Panc1 (cell line): ENCODE data around the gene CFAP58. TPM values are rescaled to one million over a fixed set of nuclear protein-coding genes. Genes with fewer than 3 reads are reported as not detected.

ENCODE experiments used
- ATAC-seq: fragments of 200-7000 bp; cut with Tn5 transposase; 2 replicates; pipeline ENCODE4 v1.9.1; 2020; ENCODE audit warnings: mild to moderate bottlenecking, moderate library complexity
- BruUV-seq: library from RNA; stranded (reverse); fragments of 400-500 nt; replicated peaks from 2 replicates; lab custom pipeline; 2021; lab: Mats Ljungman, UMichigan
- CTCF ChIA-PET: fragments of 300-600 bp; sonication (Branson Sonifier 250); formaldehyde crosslinking; loops from one replicate; lab custom pipeline; 2022; ENCODE audit warnings: antibody characterized with exemption; lab: Charles Lee
- POLR2A ChIA-PET: fragments of 300-600 bp; sonication (Branson Sonifier 250); formaldehyde crosslinking; loops from one replicate; lab custom pipeline; 2022; ENCODE audit warnings: antibody characterized with exemption; lab: Charles Lee
- DNase-seq: peaks from one replicate; pipeline ENCODE4 v3.0.0-alpha.2; 2010; ENCODE audit warnings: low read depth, low spot score
- H3K27ac ChIP-seq: 2 replicates; pipeline ENCODE4 v1.5.1; 2011; ENCODE audit warnings: mild to moderate bottlenecking, low read length, inconsistent platforms
- H3K27me3 ChIP-seq: fragments of 200-500 bp; sonication (Bioruptor generic); 2 replicates; pipeline ENCODE4 v1.6.0; 2014; ENCODE audit warnings: low read length, inconsistent platforms; ENCODE audit not compliant: control insufficient read depth, insufficient read depth
- H3K36me3 ChIP-seq: fragments of 200-500 bp; sonication (Bioruptor generic); 2 replicates; pipeline ENCODE4 v1.5.1; 2014; ENCODE audit warnings: inconsistent platforms, mild to moderate bottlenecking, low read length, moderate library complexity; ENCODE audit not compliant: control insufficient read depth, insufficient read depth
- H3K4me1 ChIP-seq: 2 replicates; pipeline ENCODE4 v1.5.1; 2011; ENCODE audit warnings: inconsistent platforms, mild to moderate bottlenecking, low read length, moderate library complexity; ENCODE audit not compliant: control insufficient read depth, insufficient read depth
- H3K4me3 ChIP-seq, 2 experiments: 2 replicates each; pipeline ENCODE4 v1.5.1; 2011 to 2012; ENCODE audit warnings: low read depth in 2 of 2, low read length in 2 of 2, mild to moderate bottlenecking in 2 of 2, inconsistent platforms in 1 of 2, moderate library complexity in 1 of 2
- H3K9me3 ChIP-seq: fragments of 200-500 bp; sonication (Bioruptor generic); 2 replicates; pipeline ENCODE4 v1.5.1; 2014; ENCODE audit warnings: low read depth, mild to moderate bottlenecking, inconsistent platforms, low read length, moderate library complexity; ENCODE audit not compliant: control insufficient read depth, insufficient read depth
- POLR2AphosphoS5 ChIP-seq: IDR thresholded peaks from 2 replicates; pipeline ENCODE4 v1.6.1; 2012; ENCODE audit warnings: mild to moderate bottlenecking, low read depth, low read length, moderate library complexity
- SIN3A ChIP-seq: IDR thresholded peaks from 2 replicates; pipeline ENCODE4 v1.6.1; 2012; ENCODE audit warnings: low read depth, mild to moderate bottlenecking, low read length, moderate library complexity, borderline replicate concordance; ENCODE audit not compliant: insufficient read depth
- TCF7L2 ChIP-seq: IDR thresholded peaks from 2 replicates; pipeline ENCODE4 v1.6.1; 2011; ENCODE audit warnings: mild to moderate bottlenecking, low read depth, low read length, inconsistent platforms
- in situ Hi-C: cut with HindIII; loops from 2 replicates; pipeline ENCODE4 v1.10.0; 2016; ENCODE audit warnings: low sequenced_read_pairs, low pct_unique_long_range_greater_than_20kb
- intact Hi-C: fragments of 100-400 bp; cut with micrococcal nuclease; formaldehyde crosslinking; loops from one replicate; pipeline ENCODE4 v1.10.0; 2022; ENCODE audit not compliant: unreplicated experiment
- total RNA-seq: library from RNA; stranded (reverse); gene quantifications from one replicate; pipeline ENCODE4 v1.2.1, GENCODE V29; 2021; ENCODE audit not compliant: unreplicated experiment
- TF ChIP-seq, protein P1 (sequence below): fragments of 450-650 bp; IDR thresholded peaks from 2 replicates; pipeline ENCODE4 v1.5.1; 2017; ENCODE audit warnings: mild to moderate bottlenecking
- TF ChIP-seq, protein P2 (sequence below), 2 experiments: IDR thresholded peaks; 2 replicates each; pipeline ENCODE4 v1.6.1; 2011 to 2012; ENCODE audit warnings: low read depth in 2 of 2, control low read depth in 1 of 2, low read length in 1 of 2, mild to moderate bottlenecking in 1 of 2, moderate library complexity in 1 of 2; ENCODE audit not compliant: insufficient read depth in 1 of 2

CFAP58 gene
- total RNA-seq, 1 experiment from 2014 or later = 2.0 TPM

DNA sequence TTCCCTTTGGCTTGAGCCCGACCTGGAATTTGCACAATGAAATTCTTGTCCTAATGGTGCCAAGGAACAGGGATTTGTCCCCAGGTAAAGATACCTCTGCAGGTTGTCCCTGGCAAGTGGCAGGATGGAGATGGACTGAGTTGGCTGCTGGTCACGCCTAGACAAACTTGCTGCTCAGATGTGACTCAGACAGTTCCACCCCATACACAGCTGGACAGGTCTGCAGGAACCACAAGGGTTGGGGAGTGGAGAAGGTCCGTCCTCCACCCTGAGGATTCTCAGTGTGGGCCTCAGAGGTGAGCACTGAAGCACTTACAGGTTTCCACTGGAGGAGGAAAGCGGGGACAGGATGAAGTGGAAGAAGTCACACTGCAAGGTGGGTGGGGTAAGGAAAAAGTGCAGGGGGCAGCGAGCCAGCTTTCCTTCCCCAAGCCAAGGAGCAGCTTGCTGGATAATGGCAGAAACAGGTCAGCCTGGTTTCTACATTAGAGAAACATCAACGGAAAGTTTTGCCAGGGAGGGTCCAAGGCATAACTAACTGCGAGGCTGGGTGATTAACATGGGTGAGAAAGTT lies 35.8 kb upstream of the CFAP58 start:
- no TSS peak for BruUV-seq
- no peak for ATAC-seq
- intact Hi-C loops (no loop called here), in situ Hi-C loops (no loop called here)
- no peak for DNase-seq
- CTCF ChIA-PET = interaction anchor here (0.7 to 1.0 kb wide), 2 partner anchors 32 to 35 kb away, joined by 3 read pairs; no protein-coding TSS in a partner anchor
- H3K9me3 ChIP-seq = no peaks in the 10 kb centered on the region
- peak overlapping the region; percentile 72 for H3K27ac ChIP-seq
- H3K36me3 ChIP-seq = peaks cover 13% of the 10 kb centered on the region
- POLR2A ChIA-PET = interaction anchor here (0.6 kb wide), 1 partner anchor 36 kb away, joined by 3 read pairs; the partner anchor contains the start of gene CFAP58
- TF ChIP-seq SIN3A (no peak), POLR2AphosphoS5 (no peak), TCF7L2 (no peak)
- TF ChIP-seq, protein P1, sequence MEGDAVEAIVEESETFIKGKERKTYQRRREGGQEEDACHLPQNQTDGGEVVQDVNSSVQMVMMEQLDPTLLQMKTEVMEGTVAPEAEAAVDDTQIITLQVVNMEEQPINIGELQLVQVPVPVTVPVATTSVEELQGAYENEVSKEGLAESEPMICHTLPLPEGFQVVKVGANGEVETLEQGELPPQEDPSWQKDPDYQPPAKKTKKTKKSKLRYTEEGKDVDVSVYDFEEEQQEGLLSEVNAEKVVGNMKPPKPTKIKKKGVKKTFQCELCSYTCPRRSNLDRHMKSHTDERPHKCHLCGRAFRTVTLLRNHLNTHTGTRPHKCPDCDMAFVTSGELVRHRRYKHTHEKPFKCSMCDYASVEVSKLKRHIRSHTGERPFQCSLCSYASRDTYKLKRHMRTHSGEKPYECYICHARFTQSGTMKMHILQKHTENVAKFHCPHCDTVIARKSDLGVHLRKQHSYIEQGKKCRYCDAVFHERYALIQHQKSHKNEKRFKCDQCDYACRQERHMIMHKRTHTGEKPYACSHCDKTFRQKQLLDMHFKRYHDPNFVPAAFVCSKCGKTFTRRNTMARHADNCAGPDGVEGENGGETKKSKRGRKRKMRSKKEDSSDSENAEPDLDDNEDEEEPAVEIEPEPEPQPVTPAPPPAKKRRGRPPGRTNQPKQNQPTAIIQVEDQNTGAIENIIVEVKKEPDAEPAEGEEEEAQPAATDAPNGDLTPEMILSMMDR = no peak
- H3K4me3 ChIP-seq = no peak overlapping the region
- H3K4me1 ChIP-seq = peaks cover 53% of the 10 kb centered on the region
- no peaks in the 10 kb centered on the region for H3K27me3 ChIP-seq

DNA sequence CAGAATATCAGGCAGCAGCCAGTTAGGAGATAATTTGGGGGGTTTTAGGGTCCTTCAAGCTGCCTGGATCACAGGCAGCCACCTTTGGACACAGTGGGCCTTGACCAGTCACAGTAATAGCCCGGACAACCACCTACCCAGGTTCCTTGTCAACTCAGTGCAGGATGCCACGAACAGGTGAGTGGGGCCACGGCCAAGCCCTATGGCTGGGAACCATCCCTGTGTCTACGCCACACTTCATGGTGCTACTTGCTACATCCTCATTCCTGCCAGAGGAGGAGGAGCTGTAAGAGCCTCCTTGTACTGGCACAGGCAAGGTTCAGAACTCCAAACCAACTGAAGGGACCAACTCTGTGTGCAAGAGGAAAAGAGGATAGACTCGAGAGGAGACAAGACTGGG lies 35.3 kb upstream of the CFAP58 start:
- H3K36me3 ChIP-seq = peaks cover 13% of the 10 kb centered on the region
- intact Hi-C loops = no loop called here
- POLR2A ChIA-PET = no interaction called here
- in situ Hi-C loops = no loop called here
- DNase-seq (no peak), ATAC-seq (no peak)
- peak overlapping the region; percentile 72; the same call in 1 of the 2 replicates for H3K27ac ChIP-seq
- H3K9me3 ChIP-seq = no peaks in the 10 kb centered on the region
- no peaks in the 10 kb centered on the region for H3K27me3 ChIP-seq
- no peak overlapping the region for H3K4me3 ChIP-seq
- CTCF ChIA-PET = interaction anchor here (0.7 to 1.0 kb wide), 2 partner anchors 32 to 35 kb away, joined by 3 read pairs; no protein-coding TSS in a partner anchor
- BruUV-seq = no TSS peak
- TF ChIP-seq, protein P2, sequence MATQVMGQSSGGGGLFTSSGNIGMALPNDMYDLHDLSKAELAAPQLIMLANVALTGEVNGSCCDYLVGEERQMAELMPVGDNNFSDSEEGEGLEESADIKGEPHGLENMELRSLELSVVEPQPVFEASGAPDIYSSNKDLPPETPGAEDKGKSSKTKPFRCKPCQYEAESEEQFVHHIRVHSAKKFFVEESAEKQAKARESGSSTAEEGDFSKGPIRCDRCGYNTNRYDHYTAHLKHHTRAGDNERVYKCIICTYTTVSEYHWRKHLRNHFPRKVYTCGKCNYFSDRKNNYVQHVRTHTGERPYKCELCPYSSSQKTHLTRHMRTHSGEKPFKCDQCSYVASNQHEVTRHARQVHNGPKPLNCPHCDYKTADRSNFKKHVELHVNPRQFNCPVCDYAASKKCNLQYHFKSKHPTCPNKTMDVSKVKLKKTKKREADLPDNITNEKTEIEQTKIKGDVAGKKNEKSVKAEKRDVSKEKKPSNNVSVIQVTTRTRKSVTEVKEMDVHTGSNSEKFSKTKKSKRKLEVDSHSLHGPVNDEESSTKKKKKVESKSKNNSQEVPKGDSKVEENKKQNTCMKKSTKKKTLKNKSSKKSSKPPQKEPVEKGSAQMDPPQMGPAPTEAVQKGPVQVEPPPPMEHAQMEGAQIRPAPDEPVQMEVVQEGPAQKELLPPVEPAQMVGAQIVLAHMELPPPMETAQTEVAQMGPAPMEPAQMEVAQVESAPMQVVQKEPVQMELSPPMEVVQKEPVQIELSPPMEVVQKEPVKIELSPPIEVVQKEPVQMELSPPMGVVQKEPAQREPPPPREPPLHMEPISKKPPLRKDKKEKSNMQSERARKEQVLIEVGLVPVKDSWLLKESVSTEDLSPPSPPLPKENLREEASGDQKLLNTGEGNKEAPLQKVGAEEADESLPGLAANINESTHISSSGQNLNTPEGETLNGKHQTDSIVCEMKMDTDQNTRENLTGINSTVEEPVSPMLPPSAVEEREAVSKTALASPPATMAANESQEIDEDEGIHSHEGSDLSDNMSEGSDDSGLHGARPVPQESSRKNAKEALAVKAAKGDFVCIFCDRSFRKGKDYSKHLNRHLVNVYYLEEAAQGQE (IDR thresholded peaks at IDR 0.05; ENCODE audit: insufficient read depth in 1 of 2, low read depth in 2 of 2, low read length in 1 of 2) = no peak
- TF ChIP-seq, protein P1 = no peak
- TF ChIP-seq SIN3A (no peak), POLR2AphosphoS5 (no peak), TCF7L2 (no peak)
- peaks cover 58% of the 10 kb centered on the region for H3K4me1 ChIP-seq
